HepG2 (cell line): Measurements from ENCODE around the gene TXN. TPM values are rescaled to one million over a fixed set of nuclear protein-coding genes. Genes with fewer than 3 reads are reported as not detected.

Experiments
- BRCA1 ChIP-seq: sonication (generic); formaldehyde crosslinking; IDR thresholded peaks from 2 replicates; pipeline ENCODE4 v1.4.0; 2020; ENCODE audit warnings: missing genetic modification reagents
- IKZF1 ChIP-seq: fragments of 450-650 bp; IDR thresholded peaks from 2 replicates; pipeline ENCODE4 v1.7.1; 2016
- NR1H2 ChIP-seq: sonication (generic); formaldehyde crosslinking; IDR thresholded peaks from 2 replicates; pipeline ENCODE4 v1.8.1; 2022; ENCODE audit warnings: low read depth, missing genetic modification reagents, borderline replicate concordance
- NR2F6 ChIP-seq, 2 experiments: IDR thresholded peaks; 2 replicates each; pipeline ENCODE4 v1.6.1; 2016; ENCODE audit warnings: antibody characterized with exemption in 1 of 2, mild to moderate bottlenecking in 1 of 2
- PCBP2 ChIP-seq: fragments of 200-400 bp; formaldehyde crosslinking; optimal IDR thresholded peaks from 2 replicates; pipeline ENCODE3; 2018; ENCODE audit warnings: low read length, low read depth; ENCODE audit not compliant: poor library complexity, severe bottlenecking
- SMARCE1 ChIP-seq: fragments of 450-650 bp; IDR thresholded peaks from 2 replicates; pipeline ENCODE4 v1.6.1; 2017; ENCODE audit warnings: borderline replicate concordance
- SRSF4 ChIP-seq: fragments of 200-400 bp; formaldehyde crosslinking; IDR thresholded peaks from one replicate; pipeline ENCODE4 v1.6.1; 2018; ENCODE audit warnings: mild to moderate bottlenecking, low read depth, low read length, moderate library complexity; ENCODE audit not compliant: poor library complexity, severe bottlenecking
- SUZ12 ChIP-seq: fragments of 150-350 bp; IDR thresholded peaks from 2 replicates; pipeline ENCODE4 v1.6.1; 2014; ENCODE audit warnings: low read depth, low read length
- TAF15 ChIP-seq: fragments of 200-400 bp; formaldehyde crosslinking; IDR thresholded peaks from one replicate; pipeline ENCODE4 v1.6.1; 2018; ENCODE audit warnings: mild to moderate bottlenecking, low read depth, low read length; ENCODE audit not compliant: poor library complexity, severe bottlenecking
- ZMYM2 ChIP-seq: sonication (generic); formaldehyde crosslinking; IDR thresholded peaks from 2 replicates; pipeline ENCODE4 v1.8.0; 2022; ENCODE audit warnings: mild to moderate bottlenecking, missing genetic modification reagents
- ZNF292 ChIP-seq: sonication (generic); formaldehyde crosslinking; IDR thresholded peaks from 2 replicates; pipeline ENCODE4 v1.8.1; 2022; ENCODE audit warnings: mild to moderate bottlenecking, low read depth, missing genetic modification reagents, borderline replicate concordance
- ZNF629 ChIP-seq: sonication (generic); formaldehyde crosslinking; conservative IDR thresholded peaks from 2 replicates; pipeline ENCODE4 v1.5.0; 2020; ENCODE audit warnings: missing genetic modification reagents
- polyA plus RNA-seq, 8 experiments: library from polyadenylated mRNA; depleted of rRNA in 3 of 8; stranded (reverse) in 7 of 8; unstranded in 1 of 8; fragments of >200 nt; fragmentation: Illumina TruSeq in 4 of 8; extraction: Trizol in 4 of 8; gene quantifications; 2 replicates each; pipeline versions ENCODE4 v1.2.1 to v1.2.3, GENCODE V29; 2011 to 2016; ENCODE audit warnings: low read depth in 4 of 8, missing spikeins in 1 of 8, mixed read lengths in 1 of 8; ENCODE audit not compliant: insufficient read depth in 1 of 8
- total RNA-seq, 5 experiments: library from RNA; depleted of rRNA; stranded (reverse); fragments of >200 nt; fragmentation: Illumina TruSeq; extraction: Trizol; gene quantifications; 2 replicates each; pipeline ENCODE4 v1.2.3, GENCODE V29; 2016; ENCODE audit warnings: low read depth in 1 of 5
- TF ChIP-seq, protein P1 (sequence below): fragments of 450-650 bp; IDR thresholded peaks from 2 replicates; pipeline ENCODE4 v1.6.1; 2017; ENCODE audit warnings: mild to moderate bottlenecking
- TF ChIP-seq, protein P2 (sequence below): sonication (generic); formaldehyde crosslinking; IDR thresholded peaks from 2 replicates; pipeline ENCODE4 v1.4.0; 2020; ENCODE audit warnings: missing genetic modification reagents, mild to moderate bottlenecking, borderline replicate concordance
- TF ChIP-seq, protein P3 (sequence below): sonication (generic); formaldehyde crosslinking; IDR thresholded peaks from 2 replicates; pipeline ENCODE4 v1.8.0; 2022; ENCODE audit warnings: mild to moderate bottlenecking, missing genetic modification reagents, moderate library complexity
- TF ChIP-seq, protein P4 (sequence below): sonication (generic); formaldehyde crosslinking; IDR thresholded peaks from 2 replicates; pipeline ENCODE4 v1.4.0; 2020; ENCODE audit warnings: missing genetic modification reagents, borderline replicate concordance
- TF ChIP-seq, protein P5 (sequence below): sonication (generic); formaldehyde crosslinking; IDR thresholded peaks from 2 replicates; pipeline ENCODE4 v1.4.0; 2020; ENCODE audit warnings: low read depth, missing genetic modification reagents

The TXN gene
- total and polyA plus RNA-seq, 2 of the 13 experiments (the other 11 are each of a cell fraction or from before 2014, with no cell fraction given), result 364 to 470 TPM

DNA sequence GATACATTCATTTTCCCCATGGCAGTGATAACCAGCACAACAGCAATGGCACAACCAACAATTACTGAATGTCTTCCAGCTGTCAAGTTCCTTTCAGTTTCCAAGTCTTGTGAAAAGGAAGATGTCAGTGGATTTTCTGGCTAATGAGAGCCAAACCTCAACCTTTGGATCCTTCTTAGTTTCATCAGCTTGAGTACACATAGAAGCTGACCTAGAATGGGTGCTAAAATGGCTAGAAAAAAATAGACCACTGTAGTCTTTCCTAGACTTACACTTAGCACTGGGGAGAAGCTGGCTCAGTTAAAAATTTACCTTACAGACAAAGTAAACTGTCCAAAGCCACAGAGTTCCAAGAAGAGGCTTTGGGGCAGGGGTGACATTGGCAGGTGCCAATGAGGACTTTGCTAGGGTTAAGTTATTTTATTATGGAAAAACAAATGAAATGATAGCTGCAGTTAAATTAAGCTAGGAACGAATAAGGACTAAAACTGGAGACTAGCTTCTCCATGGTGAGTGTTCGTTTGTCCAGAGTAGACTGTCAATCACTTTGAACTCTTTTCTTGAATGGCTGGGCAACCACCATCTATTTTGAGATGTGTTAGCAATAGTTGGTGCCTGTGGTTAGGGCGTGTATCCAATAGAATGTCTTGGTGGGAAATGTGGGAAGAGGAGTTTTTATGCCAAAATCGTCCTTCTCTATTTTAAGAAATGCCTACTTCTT lies 25.9 kb upstream of the TXN start (continued):
- no peak for TF ChIP-seq NR1H2 (CRISPR knock-in tag)
- TF ChIP-seq ZNF629, result no peak
- TF ChIP-seq SMARCE1, result no peak
- TF ChIP-seq TAF15, result no peak
- TF ChIP-seq, protein P1, sequence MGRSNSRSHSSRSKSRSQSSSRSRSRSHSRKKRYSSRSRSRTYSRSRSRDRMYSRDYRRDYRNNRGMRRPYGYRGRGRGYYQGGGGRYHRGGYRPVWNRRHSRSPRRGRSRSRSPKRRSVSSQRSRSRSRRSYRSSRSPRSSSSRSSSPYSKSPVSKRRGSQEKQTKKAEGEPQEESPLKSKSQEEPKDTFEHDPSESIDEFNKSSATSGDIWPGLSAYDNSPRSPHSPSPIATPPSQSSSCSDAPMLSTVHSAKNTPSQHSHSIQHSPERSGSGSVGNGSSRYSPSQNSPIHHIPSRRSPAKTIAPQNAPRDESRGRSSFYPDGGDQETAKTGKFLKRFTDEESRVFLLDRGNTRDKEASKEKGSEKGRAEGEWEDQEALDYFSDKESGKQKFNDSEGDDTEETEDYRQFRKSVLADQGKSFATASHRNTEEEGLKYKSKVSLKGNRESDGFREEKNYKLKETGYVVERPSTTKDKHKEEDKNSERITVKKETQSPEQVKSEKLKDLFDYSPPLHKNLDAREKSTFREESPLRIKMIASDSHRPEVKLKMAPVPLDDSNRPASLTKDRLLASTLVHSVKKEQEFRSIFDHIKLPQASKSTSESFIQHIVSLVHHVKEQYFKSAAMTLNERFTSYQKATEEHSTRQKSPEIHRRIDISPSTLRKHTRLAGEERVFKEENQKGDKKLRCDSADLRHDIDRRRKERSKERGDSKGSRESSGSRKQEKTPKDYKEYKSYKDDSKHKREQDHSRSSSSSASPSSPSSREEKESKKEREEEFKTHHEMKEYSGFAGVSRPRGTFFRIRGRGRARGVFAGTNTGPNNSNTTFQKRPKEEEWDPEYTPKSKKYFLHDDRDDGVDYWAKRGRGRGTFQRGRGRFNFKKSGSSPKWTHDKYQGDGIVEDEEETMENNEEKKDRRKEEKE, result no peak
- no peak for TF ChIP-seq SUZ12
- TF ChIP-seq, protein P2, sequence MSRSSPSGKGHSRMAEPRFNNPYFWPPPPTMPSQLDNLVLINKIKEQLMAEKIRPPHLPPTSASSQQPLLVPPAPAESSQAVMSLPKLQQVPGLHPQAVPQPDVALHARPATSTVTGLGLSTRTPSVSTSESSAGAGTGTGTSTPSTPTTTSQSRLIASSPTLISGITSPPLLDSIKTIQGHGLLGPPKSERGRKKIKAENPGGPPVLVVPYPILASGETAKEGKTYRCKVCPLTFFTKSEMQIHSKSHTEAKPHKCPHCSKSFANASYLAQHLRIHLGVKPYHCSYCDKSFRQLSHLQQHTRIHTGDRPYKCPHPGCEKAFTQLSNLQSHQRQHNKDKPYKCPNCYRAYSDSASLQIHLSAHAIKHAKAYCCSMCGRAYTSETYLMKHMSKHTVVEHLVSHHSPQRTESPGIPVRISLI (CRISPR knock-in tag), result peak; percentile 58; the same call in 1 of the 2 replicates
- no peak for TF ChIP-seq NR2F6 (IDR thresholded peaks at IDR 0.05)
- no peak for TF ChIP-seq NR2F6 (CRISPR knock-in tag; IDR thresholded peaks at IDR 0.05)
- no peak for TF ChIP-seq ZMYM2 (CRISPR knock-in tag)
- TF ChIP-seq, protein P3, sequence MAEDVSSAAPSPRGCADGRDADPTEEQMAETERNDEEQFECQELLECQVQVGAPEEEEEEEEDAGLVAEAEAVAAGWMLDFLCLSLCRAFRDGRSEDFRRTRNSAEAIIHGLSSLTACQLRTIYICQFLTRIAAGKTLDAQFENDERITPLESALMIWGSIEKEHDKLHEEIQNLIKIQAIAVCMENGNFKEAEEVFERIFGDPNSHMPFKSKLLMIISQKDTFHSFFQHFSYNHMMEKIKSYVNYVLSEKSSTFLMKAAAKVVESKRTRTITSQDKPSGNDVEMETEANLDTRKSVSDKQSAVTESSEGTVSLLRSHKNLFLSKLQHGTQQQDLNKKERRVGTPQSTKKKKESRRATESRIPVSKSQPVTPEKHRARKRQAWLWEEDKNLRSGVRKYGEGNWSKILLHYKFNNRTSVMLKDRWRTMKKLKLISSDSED, result no peak
- TF ChIP-seq SRSF4, result no peak
- TF ChIP-seq, protein P4, sequence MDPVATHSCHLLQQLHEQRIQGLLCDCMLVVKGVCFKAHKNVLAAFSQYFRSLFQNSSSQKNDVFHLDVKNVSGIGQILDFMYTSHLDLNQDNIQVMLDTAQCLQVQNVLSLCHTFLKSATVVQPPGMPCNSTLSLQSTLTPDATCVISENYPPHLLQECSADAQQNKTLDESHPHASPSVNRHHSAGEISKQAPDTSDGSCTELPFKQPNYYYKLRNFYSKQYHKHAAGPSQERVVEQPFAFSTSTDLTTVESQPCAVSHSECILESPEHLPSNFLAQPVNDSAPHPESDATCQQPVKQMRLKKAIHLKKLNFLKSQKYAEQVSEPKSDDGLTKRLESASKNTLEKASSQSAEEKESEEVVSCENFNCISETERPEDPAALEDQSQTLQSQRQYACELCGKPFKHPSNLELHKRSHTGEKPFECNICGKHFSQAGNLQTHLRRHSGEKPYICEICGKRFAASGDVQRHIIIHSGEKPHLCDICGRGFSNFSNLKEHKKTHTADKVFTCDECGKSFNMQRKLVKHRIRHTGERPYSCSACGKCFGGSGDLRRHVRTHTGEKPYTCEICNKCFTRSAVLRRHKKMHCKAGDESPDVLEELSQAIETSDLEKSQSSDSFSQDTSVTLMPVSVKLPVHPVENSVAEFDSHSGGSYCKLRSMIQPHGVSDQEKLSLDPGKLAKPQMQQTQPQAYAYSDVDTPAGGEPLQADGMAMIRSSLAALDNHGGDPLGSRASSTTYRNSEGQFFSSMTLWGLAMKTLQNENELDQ, result no peak
- TF ChIP-seq, protein P5, sequence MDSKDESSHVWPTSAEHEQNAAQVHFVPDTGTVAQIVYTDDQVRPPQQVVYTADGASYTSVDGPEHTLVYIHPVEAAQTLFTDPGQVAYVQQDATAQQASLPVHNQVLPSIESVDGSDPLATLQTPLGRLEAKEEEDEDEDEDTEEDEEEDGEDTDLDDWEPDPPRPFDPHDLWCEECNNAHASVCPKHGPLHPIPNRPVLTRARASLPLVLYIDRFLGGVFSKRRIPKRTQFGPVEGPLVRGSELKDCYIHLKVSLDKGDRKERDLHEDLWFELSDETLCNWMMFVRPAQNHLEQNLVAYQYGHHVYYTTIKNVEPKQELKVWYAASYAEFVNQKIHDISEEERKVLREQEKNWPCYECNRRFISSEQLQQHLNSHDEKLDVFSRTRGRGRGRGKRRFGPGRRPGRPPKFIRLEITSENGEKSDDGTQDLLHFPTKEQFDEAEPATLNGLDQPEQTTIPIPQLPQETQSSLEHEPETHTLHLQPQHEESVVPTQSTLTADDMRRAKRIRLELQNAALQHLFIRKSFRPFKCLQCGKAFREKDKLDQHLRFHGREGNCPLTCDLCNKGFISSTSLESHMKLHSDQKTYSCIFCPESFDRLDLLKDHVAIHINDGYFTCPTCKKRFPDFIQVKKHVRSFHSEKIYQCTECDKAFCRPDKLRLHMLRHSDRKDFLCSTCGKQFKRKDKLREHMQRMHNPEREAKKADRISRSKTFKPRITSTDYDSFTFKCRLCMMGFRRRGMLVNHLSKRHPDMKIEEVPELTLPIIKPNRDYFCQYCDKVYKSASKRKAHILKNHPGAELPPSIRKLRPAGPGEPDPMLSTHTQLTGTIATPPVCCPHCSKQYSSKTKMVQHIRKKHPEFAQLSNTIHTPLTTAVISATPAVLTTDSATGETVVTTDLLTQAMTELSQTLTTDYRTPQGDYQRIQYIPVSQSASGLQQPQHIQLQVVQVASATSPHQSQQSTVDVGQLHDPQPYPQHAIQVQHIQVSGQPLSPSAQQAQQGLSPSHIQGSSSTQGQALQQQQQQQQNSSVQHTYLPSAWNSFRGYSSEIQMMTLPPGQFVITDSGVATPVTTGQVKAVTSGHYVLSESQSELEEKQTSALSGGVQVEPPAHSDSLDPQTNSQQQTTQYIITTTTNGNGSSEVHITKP, result no peak; the same call in 1 of the 2 replicates
- TF ChIP-seq BRCA1 (CRISPR knock-in tag), result no peak
- TF ChIP-seq IKZF1, result no peak
- no peak for TF ChIP-seq PCBP2
- no peak for TF ChIP-seq ZNF292
